SK-N-SH treated with all-trans-retinoic acid at 6 μM for 48 hours (cell line): ENCODE measurements around the gene PARP16.

ENCODE experiments used
- ATAC-seq: fragments of 200-7000 bp; cut with Tn5 transposase; 3 replicates; pipeline ENCODE4 v1.9.1; 2020; ENCODE audit warnings: mild to moderate bottlenecking, moderate library complexity
- CSRNP3 ChIP-seq: fragments of 250-450 bp; sonication (Bioruptor Pico); IDR thresholded peaks from 2 replicates; pipeline ENCODE4 v1.5.1; 2021; ENCODE audit warnings: mild to moderate bottlenecking, moderate library complexity
- ZC3H10 ChIP-seq: fragments of 250-450 bp; sonication (Bioruptor Pico); IDR thresholded peaks from 2 replicates; pipeline ENCODE4 v1.5.1; 2021; ENCODE audit warnings: mild to moderate bottlenecking, moderate library complexity
- ZNF8 ChIP-seq: fragments of 450-650 bp; formaldehyde crosslinking; IDR thresholded peaks from 2 replicates; pipeline ENCODE4 v1.5.0; 2020; ENCODE audit warnings: mild to moderate bottlenecking, moderate library complexity

The PARP16 gene

GRCh38 chr15:65208647-65209046, 78.0 kb downstream of the PARP16 start:
- ATAC-seq: no peak
- TF ChIP-seq CSRNP3 (CRISPR knock-in tag): no peak
- no peak for TF ChIP-seq ZNF8 (CRISPR knock-in tag)
- no peak for TF ChIP-seq ZC3H10 (CRISPR knock-in tag)
